ENCODE data around the gene NAPB. TPM values are rescaled to one million over a fixed set of nuclear protein-coding genes. Genes with fewer than 3 reads are reported as not detected.

NAPB gene
- total and polyA plus RNA-seq, 2 of the 8 experiments (the other 6 are each of a cell fraction or from before 2014, with no cell fraction given) = 6.2 to 12.3 TPM

- TF ChIP-seq CHD7 (IDR thresholded peaks at IDR 0.05; ENCODE audit: insufficient replicate concordance, low read length) (no peak), NANOG (IDR thresholded peaks at IDR 0.05; ENCODE audit: insufficient read depth, low read depth, low read length, poor library complexity, severe bottlenecking) (peak; percentile 56), TCF12 (IDR thresholded peaks at IDR 0.05; ENCODE audit: low read depth, low read length) (0 out of 2 replicates have a peak, but pooled peaks have one; percentile 7), EP300 (IDR thresholded peaks at IDR 0.05; ENCODE audit: borderline replicate concordance in 1 of 2, low read depth in 2 of 2, low read length in 2 of 2) (peak in 1 of 2 experiments; percentile 10; a peak in 1 of 3 replicates), POU5F1 (IDR thresholded peaks at IDR 0.05; ENCODE audit: low read depth, low read length) (peak; percentile 35; the same call in 1 of the 2 replicates)
Measured at GRCh38 chr20:23391707-23392310, 29.5 kb downstream of the NAPB start (continued).
